Gastroesophageal sphincter (tissue), 3 donors: Measurements from ENCODE around the gene GASK1A.

Experiments
- POLR2AphosphoS5 ChIP-seq: sonication (generic); formaldehyde crosslinking; IDR thresholded peaks from one replicate; pipeline ENCODE4 v1.6.1; 2017; ENCODE audit warnings: antibody characterized with exemption
- TF ChIP-seq, protein P1 (sequence below), 4 experiments: fragments of 200-600 bp in 2 of 4; fragments of 450-650 bp in 2 of 4; sonication (generic) in 1 of 4; IDR thresholded peaks; one replicate each; pipeline ENCODE4 v1.5.1; 2017 to 2019; ENCODE audit warnings: antibody characterized with exemption in 4 of 4, mild to moderate bottlenecking in 2 of 4, moderate library complexity in 2 of 4

DNA sequence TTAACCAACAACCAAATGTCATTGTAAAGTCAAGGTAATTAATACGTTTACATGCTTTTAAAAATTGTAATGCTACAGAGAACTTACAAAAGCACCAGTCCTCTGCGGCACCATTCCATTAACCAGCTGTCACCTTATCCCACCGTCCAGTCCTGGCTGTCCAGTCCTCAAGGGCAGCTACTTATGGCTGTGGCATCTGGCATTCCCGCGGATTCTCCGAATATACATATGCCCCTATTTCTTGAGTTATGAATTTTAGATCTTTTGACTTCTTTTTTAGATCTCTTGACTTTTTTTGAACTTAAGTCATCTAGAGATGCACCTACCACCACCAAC lies 127.2 kb downstream of the GASK1A start:
- TF ChIP-seq, protein P1, sequence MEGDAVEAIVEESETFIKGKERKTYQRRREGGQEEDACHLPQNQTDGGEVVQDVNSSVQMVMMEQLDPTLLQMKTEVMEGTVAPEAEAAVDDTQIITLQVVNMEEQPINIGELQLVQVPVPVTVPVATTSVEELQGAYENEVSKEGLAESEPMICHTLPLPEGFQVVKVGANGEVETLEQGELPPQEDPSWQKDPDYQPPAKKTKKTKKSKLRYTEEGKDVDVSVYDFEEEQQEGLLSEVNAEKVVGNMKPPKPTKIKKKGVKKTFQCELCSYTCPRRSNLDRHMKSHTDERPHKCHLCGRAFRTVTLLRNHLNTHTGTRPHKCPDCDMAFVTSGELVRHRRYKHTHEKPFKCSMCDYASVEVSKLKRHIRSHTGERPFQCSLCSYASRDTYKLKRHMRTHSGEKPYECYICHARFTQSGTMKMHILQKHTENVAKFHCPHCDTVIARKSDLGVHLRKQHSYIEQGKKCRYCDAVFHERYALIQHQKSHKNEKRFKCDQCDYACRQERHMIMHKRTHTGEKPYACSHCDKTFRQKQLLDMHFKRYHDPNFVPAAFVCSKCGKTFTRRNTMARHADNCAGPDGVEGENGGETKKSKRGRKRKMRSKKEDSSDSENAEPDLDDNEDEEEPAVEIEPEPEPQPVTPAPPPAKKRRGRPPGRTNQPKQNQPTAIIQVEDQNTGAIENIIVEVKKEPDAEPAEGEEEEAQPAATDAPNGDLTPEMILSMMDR (IDR thresholded peaks at IDR 0.05), result no peak
- TF ChIP-seq POLR2AphosphoS5, result no peak
